Measurements from ENCODE around the gene SYNPR. TPM values are rescaled to one million over a fixed set of nuclear protein-coding genes. Genes with fewer than 3 reads are reported as not detected.

SYNPR gene
- total RNA-seq, 4 donors from 2014 or later: not detected

GRCh38 chr3:63458405-63458804, 180.3 kb downstream of the SYNPR start:
- in situ Hi-C loops (cut with MboI; ENCODE audit: low pct_ligation_motif_present in 1 of 4, low pct_unique_long_range_greater_than_20kb in 1 of 4, low sequenced_read_pairs in 3 of 4): no loop called here
- H3K4me3 ChIP-seq: no peak overlapping the region
- no peaks in the 10 kb centered on the region for H3K4me1 ChIP-seq
- intact Hi-C loops (cut with DNase I; ENCODE audit: low total_unique reads): no loop called here
- no peak for DNase-seq
- H3K36me3 ChIP-seq: no peaks in the 10 kb centered on the region
- no peak overlapping the region for H3K27ac ChIP-seq
- TF ChIP-seq, protein P1, sequence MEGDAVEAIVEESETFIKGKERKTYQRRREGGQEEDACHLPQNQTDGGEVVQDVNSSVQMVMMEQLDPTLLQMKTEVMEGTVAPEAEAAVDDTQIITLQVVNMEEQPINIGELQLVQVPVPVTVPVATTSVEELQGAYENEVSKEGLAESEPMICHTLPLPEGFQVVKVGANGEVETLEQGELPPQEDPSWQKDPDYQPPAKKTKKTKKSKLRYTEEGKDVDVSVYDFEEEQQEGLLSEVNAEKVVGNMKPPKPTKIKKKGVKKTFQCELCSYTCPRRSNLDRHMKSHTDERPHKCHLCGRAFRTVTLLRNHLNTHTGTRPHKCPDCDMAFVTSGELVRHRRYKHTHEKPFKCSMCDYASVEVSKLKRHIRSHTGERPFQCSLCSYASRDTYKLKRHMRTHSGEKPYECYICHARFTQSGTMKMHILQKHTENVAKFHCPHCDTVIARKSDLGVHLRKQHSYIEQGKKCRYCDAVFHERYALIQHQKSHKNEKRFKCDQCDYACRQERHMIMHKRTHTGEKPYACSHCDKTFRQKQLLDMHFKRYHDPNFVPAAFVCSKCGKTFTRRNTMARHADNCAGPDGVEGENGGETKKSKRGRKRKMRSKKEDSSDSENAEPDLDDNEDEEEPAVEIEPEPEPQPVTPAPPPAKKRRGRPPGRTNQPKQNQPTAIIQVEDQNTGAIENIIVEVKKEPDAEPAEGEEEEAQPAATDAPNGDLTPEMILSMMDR (IDR thresholded peaks at IDR 0.05): no peak
- no peak for TF ChIP-seq EP300 (IDR thresholded peaks at IDR 0.05; ENCODE audit: low read depth)
- TF ChIP-seq POLR2AphosphoS5 (IDR thresholded peaks at IDR 0.05): no peak
- TF ChIP-seq POLR2A (IDR thresholded peaks at IDR 0.05): no peak
- H3K9me3 ChIP-seq: no peaks in the 10 kb centered on the region
- H3K27me3 ChIP-seq: no peaks in the 10 kb centered on the region

GRCh38 chr3:63462732-63463131, 184.6 kb downstream of the SYNPR start:
- TF ChIP-seq POLR2A (IDR thresholded peaks at IDR 0.05) (no peak), EP300 (IDR thresholded peaks at IDR 0.05; ENCODE audit: low read depth) (no peak), POLR2AphosphoS5 (IDR thresholded peaks at IDR 0.05) (no peak)
- TF ChIP-seq, protein P1 (IDR thresholded peaks at IDR 0.05): no peak
- H3K27me3 ChIP-seq: no peaks in the 10 kb centered on the region
- no peak for DNase-seq
- intact Hi-C loops (cut with DNase I; ENCODE audit: low total_unique reads): no loop called here
- no peak overlapping the region for H3K4me3 ChIP-seq
- H3K9me3 ChIP-seq: no peaks in the 10 kb centered on the region
- H3K4me1 ChIP-seq: no peaks in the 10 kb centered on the region
- in situ Hi-C loops (cut with MboI; ENCODE audit: low pct_ligation_motif_present in 1 of 4, low pct_unique_long_range_greater_than_20kb in 1 of 4, low sequenced_read_pairs in 3 of 4): no loop called here
- no peak overlapping the region for H3K27ac ChIP-seq
- H3K36me3 ChIP-seq: no peaks in the 10 kb centered on the region

- TF ChIP-seq EP300 (IDR thresholded peaks at IDR 0.05; ENCODE audit: low read depth) (no peak), POLR2AphosphoS5 (IDR thresholded peaks at IDR 0.05) (no peak), POLR2A (IDR thresholded peaks at IDR 0.05) (no peak)
- TF ChIP-seq, protein P1 (IDR thresholded peaks at IDR 0.05): no peak
- Histone ChIP-seq H3K4me3 (no peak overlapping the region), H3K36me3 (no peaks in the 10 kb centered on the region), H3K27me3 (no peaks in the 10 kb centered on the region), H3K9me3 (no peaks in the 10 kb centered on the region), H3K4me1 (peaks cover 0 to 3% (median 0%) of the 10 kb centered on the region in 4 donors), H3K27ac (no peak overlapping the region)
- intact Hi-C loops (cut with DNase I; ENCODE audit: low total_unique reads) (no loop called here), in situ Hi-C loops (cut with MboI; ENCODE audit: low pct_ligation_motif_present in 1 of 4, low pct_unique_long_range_greater_than_20kb in 1 of 4, low sequenced_read_pairs in 3 of 4) (no loop called here)
- 65 to 71% methylated on average over 3 of the region's 3 CpGs for WGBS, 2 donors (ENCODE audit: low coverage in 1 of 2)
- DNase-seq: no peak
Measured at GRCh38 chr3:63467392-63467791, 189.3 kb downstream of the SYNPR start.

- 68 to 80% methylated on average over 1 of the region's 1 CpG for WGBS, 2 donors (ENCODE audit: low coverage in 1 of 2)
- in situ Hi-C loops (cut with MboI; ENCODE audit: low pct_ligation_motif_present in 1 of 4, low pct_unique_long_range_greater_than_20kb in 1 of 4, low sequenced_read_pairs in 3 of 4): no loop called here
- H3K4me1 ChIP-seq: peaks cover 0 to 3% (median 0%) of the 10 kb centered on the region in 4 donors
- H3K4me3 ChIP-seq: no peak overlapping the region
- H3K36me3 ChIP-seq: no peaks in the 10 kb centered on the region
- intact Hi-C loops (cut with DNase I; ENCODE audit: low total_unique reads): no loop called here
- no peaks in the 10 kb centered on the region for H3K9me3 ChIP-seq
- DNase-seq: no peak
- H3K27me3 ChIP-seq: no peaks in the 10 kb centered on the region
- H3K27ac ChIP-seq: peak overlapping the region in 1 of 4 donors; percentile 10
- TF ChIP-seq POLR2A (IDR thresholded peaks at IDR 0.05) (no peak), POLR2AphosphoS5 (IDR thresholded peaks at IDR 0.05) (no peak), EP300 (IDR thresholded peaks at IDR 0.05; ENCODE audit: low read depth) (no peak)
- TF ChIP-seq, protein P1 (IDR thresholded peaks at IDR 0.05): no peak
Measured at GRCh38 chr3:63470745-63471144, 192.6 kb downstream of the SYNPR start.
